ENCODE measurements around the gene SPTSSA.

- TF ChIP-seq REST (IDR thresholded peaks at IDR 0.05; ENCODE audit: unreplicated experiment): no peak
- no peak for TF ChIP-seq CTCF (conservative IDR thresholded peaks at IDR 0.05; ENCODE audit: low read depth in 2 of 2)
- no peak for TF ChIP-seq EZH2 (IDR thresholded peaks at IDR 0.05; ENCODE audit: low read depth, unreplicated experiment)
- TF ChIP-seq POLR2AphosphoS5 (IDR thresholded peaks at IDR 0.05; ENCODE audit: low read depth): no peak
- no peak for TF ChIP-seq ZNF462 (CRISPR knock-in tag; IDR thresholded peaks at IDR 0.05)
- TF ChIP-seq JUNB (IDR thresholded peaks at IDR 0.05; ENCODE audit: unreplicated experiment): no peak
- no peak for TF ChIP-seq CREB1 (CRISPR knock-in tag; IDR thresholded peaks at IDR 0.05; ENCODE audit: low read depth)
- TF ChIP-seq ETS1 (IDR thresholded peaks at IDR 0.05): no peak
- no peak for TF ChIP-seq STAT1 (IDR thresholded peaks at IDR 0.05; ENCODE audit: unreplicated experiment)
- TF ChIP-seq EZH2phosphoT487 (IDR thresholded peaks at IDR 0.05; ENCODE audit: unreplicated experiment): no peak
- TF ChIP-seq ZNF331 (CRISPR knock-in tag; IDR thresholded peaks at IDR 0.05; ENCODE audit: low read depth): no peak
- no peak for TF ChIP-seq NANOG (IDR thresholded peaks at IDR 0.05; ENCODE audit: borderline replicate concordance)
Observed at GRCh38 chr14:34465069-34465859, 3.2 kb upstream of the SPTSSA start.

Measured in GM23338 (cell line).